Endodermal cell (in vitro differentiated cells): ENCODE data around the gene MGLL. TPM values are rescaled to one million over a fixed set of nuclear protein-coding genes. Genes with fewer than 3 reads are reported as not detected.

Source experiments
- DNase-seq: peaks from one replicate; pipeline ENCODE4 v3.0.0-alpha.2; 2017
- H3K27ac ChIP-seq: 2 replicates; pipeline ENCODE4 v1.5.1; 2013; ENCODE audit warnings: mild to moderate bottlenecking, low read depth, low read length, moderate library complexity
- H3K27me3 ChIP-seq: 2 replicates; pipeline ENCODE4 v1.6.1; 2013; ENCODE audit warnings: mild to moderate bottlenecking, low read length, moderate library complexity; ENCODE audit not compliant: insufficient read depth, control insufficient read depth, poor library complexity, severe bottlenecking
- H3K36me3 ChIP-seq: 2 replicates; pipeline ENCODE4 v1.7.0; 2013; ENCODE audit warnings: mild to moderate bottlenecking, low read length, moderate library complexity; ENCODE audit not compliant: control insufficient read depth, insufficient read depth
- H3K4me1 ChIP-seq: one replicate; pipeline ENCODE4 v1.7.0; 2013; ENCODE audit warnings: low read length; ENCODE audit not compliant: control insufficient read depth, insufficient read depth
- H3K4me3 ChIP-seq: 2 replicates; pipeline ENCODE4 v1.5.1; 2013; ENCODE audit warnings: mild to moderate bottlenecking, low read length, moderate library complexity
- H3K9ac ChIP-seq: 2 replicates; pipeline ENCODE4 v1.6.1; 2013; ENCODE audit warnings: mild to moderate bottlenecking, low read length, moderate library complexity; ENCODE audit not compliant: poor library complexity, severe bottlenecking; ENCODE audit errors: extremely low read depth
- H3K9me3 ChIP-seq: 2 replicates; pipeline ENCODE4 v1.6.1; 2013; ENCODE audit warnings: mild to moderate bottlenecking, low read length, moderate library complexity; ENCODE audit not compliant: control insufficient read depth
- H3K27ac Mint-ChIP-seq: 2 replicates; pipeline ENCODE4 v1.8.0; 2020; ENCODE audit warnings: mixed read lengths
- H3K27me3 Mint-ChIP-seq: 2 replicates; pipeline ENCODE4 v1.8.0; 2021; ENCODE audit warnings: mild to moderate bottlenecking, mixed read lengths; ENCODE audit not compliant: insufficient read depth
- H3K36me3 Mint-ChIP-seq: 2 replicates; pipeline ENCODE4 v1.8.0; 2020; ENCODE audit warnings: low read depth, mixed read lengths
- H3K4me1 Mint-ChIP-seq: 2 replicates; pipeline ENCODE4 v1.8.0; 2020; ENCODE audit warnings: mixed read lengths
- H3K4me3 Mint-ChIP-seq: 2 replicates; pipeline ENCODE4 v1.8.0; 2020; ENCODE audit warnings: mild to moderate bottlenecking, moderate library complexity, mixed read lengths
- H3K9me3 Mint-ChIP-seq: 2 replicates; pipeline ENCODE4 v1.8.0; 2020; ENCODE audit warnings: mild to moderate bottlenecking, mixed read lengths
- WGBS, 2 experiments: methylation state at CpG; one replicate each; pipeline versions ENCODE4 v1.1.5 to v1.1.7; 2013; ENCODE audit warnings: missing lambda C conversion rate in 2 of 2, mixed read lengths in 1 of 2; ENCODE audit not compliant: insufficient coverage in 1 of 2, insufficient read length in 1 of 2; 5-methylcytosine and 5-hydroxymethylcytosine counted together
- total RNA-seq, 2 donors: library from RNA; stranded (reverse); fragmentation: NEBNext Ultra II Directional in 1 of 2; extraction: Animal tissue kit (Norgen Biotek cat#: 25700) in 1 of 2; gene quantifications; 2 replicates in 1 of 2; 3 replicates in 1 of 2; pipeline ENCODE4 v1.2.1, GENCODE V29; 2021
- TF ChIP-seq, protein P1 (sequence below): fragments of 200-600 bp; sonication (generic); conservative IDR thresholded peaks from 2 replicates; pipeline ENCODE4 v1.5.0; 2021; ENCODE audit warnings: antibody characterized with exemption, mild to moderate bottlenecking

The MGLL gene
- total RNA-seq, 2 donors from 2014 or later = 0.22 TPM; not detected in 1

DNA sequence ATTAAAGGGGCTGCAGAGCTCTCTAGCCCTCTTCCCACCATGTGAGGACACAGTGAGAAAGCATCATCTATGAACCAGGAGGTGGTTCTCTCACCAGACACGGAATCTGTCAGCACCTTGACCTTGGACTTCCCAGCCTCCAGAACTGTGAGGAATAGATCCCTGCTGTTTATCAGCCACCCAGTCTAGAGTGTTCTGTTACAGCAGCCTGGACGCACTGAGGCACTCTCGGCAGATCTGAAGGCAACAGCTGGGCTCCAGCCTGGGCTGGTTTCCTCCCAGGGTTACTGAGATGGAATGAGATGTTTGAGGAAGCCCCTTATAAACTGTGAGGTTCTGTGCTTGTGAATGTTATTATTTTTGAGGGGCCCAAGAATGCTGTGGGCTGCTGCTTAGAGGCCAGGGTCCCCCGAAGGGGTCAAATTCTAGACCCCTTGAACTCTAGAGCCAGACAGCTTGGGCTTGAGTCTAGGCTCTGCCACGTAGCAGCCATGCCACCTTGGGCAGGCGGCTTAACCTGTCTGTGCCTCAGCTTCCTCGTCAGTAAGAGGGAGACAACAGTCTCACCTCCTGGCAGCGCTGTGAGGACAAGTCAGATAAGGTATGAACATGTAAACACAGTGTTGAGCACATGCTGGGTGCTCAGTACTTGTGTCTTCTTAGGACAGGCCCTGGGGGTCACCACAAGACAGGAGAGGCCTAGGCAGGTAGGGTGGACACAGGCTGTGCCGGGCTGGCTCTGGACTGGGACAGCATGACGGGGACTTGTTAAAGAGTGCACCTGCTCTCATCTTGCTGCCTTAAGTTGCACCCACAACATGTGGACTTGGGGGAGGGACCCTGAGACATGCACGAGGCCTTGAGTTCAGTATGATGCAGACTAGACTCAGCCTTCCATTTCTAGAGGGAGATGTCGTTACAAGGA is 49.2 kb downstream of the MGLL start:
- peaks cover 7% of the 10 kb centered on the region for H3K9me3 ChIP-seq
- no peaks in the 10 kb centered on the region for H3K36me3 ChIP-seq
- Mint-ChIP-seq H3K27me3 (peaks cover 11% of the 10 kb centered on the region), H3K4me3 (no peak overlapping the region), H3K36me3 (no peaks in the 10 kb centered on the region), H3K9me3 (peaks cover 12% of the 10 kb centered on the region), H3K27ac (no peak overlapping the region), H3K4me1 (no peaks in the 10 kb centered on the region)
- WGBS, 2 experiments = 87 to 91% methylated on average over 8 to 12 of the region's 12 CpGs
- H3K9ac ChIP-seq = no peak overlapping the region
- no peak overlapping the region for H3K27ac ChIP-seq
- no peak overlapping the region for H3K4me3 ChIP-seq
- DNase-seq = no peak
- H3K27me3 ChIP-seq = no peaks in the 10 kb centered on the region
- no peaks in the 10 kb centered on the region for H3K4me1 ChIP-seq
- TF ChIP-seq, protein P1, sequence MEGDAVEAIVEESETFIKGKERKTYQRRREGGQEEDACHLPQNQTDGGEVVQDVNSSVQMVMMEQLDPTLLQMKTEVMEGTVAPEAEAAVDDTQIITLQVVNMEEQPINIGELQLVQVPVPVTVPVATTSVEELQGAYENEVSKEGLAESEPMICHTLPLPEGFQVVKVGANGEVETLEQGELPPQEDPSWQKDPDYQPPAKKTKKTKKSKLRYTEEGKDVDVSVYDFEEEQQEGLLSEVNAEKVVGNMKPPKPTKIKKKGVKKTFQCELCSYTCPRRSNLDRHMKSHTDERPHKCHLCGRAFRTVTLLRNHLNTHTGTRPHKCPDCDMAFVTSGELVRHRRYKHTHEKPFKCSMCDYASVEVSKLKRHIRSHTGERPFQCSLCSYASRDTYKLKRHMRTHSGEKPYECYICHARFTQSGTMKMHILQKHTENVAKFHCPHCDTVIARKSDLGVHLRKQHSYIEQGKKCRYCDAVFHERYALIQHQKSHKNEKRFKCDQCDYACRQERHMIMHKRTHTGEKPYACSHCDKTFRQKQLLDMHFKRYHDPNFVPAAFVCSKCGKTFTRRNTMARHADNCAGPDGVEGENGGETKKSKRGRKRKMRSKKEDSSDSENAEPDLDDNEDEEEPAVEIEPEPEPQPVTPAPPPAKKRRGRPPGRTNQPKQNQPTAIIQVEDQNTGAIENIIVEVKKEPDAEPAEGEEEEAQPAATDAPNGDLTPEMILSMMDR = no peak

DNA sequence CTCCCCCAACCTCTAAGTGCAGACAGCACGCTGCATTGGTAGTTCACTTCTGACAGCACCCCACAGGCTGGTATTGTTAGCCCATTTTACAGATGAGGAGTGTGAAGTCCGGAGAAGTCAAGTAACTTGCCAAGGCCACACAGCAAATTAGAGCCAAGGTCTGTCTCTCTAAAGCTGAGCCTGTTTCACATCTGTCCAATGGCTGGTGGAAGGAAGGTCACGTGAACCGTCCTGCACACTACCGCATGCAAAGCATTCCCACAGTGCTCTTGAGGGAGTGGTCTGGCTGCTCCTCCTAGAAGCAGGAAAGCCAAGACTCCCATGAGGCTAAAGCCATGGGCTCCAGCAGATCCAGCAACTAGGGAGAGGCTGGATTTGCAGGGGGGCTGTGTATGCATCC is 50.0 kb downstream of the MGLL start:
- H3K4me3 ChIP-seq = no peak overlapping the region
- peaks cover 12% of the 10 kb centered on the region for H3K9me3 ChIP-seq
- H3K4me1 Mint-ChIP-seq = no peaks in the 10 kb centered on the region
- no peak overlapping the region for H3K9ac ChIP-seq
- H3K27ac Mint-ChIP-seq = no peak overlapping the region
- H3K4me1 ChIP-seq = no peaks in the 10 kb centered on the region
- H3K36me3 Mint-ChIP-seq = no peaks in the 10 kb centered on the region
- 92 to 100% methylated on average over 3 to 5 of the region's 5 CpGs for WGBS, 2 experiments
- no peaks in the 10 kb centered on the region for H3K27me3 ChIP-seq
- TF ChIP-seq, protein P1 = no peak
- H3K36me3 ChIP-seq = no peaks in the 10 kb centered on the region
- H3K4me3 Mint-ChIP-seq = no peak overlapping the region
- no peak overlapping the region for H3K27ac ChIP-seq
- DNase-seq = no peak
- H3K9me3 Mint-ChIP-seq = peaks cover 15% of the 10 kb centered on the region
- peaks cover 12% of the 10 kb centered on the region for H3K27me3 Mint-ChIP-seq

DNA sequence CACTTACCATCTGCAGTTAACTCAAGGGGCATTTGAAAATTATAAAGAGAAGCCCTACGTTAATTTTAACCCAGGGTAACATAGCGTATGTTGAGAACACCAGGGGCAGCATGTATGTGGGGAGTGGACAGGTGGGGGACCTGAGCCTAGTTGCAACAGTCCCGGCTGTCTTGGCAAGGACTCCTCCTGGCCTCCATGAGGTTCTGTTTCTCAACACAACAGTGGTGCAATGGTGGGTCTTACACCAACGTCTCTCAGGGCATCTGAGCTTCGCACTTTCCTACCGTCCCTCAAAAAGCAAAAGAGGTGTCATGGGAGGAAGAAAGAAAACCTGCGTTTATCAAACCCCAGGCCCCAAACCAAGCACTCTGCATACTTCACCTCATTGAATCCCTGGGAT is 50.6 kb downstream of the MGLL start:
- Histone ChIP-seq H3K27ac (no peak overlapping the region), H3K36me3 (no peaks in the 10 kb centered on the region), H3K9me3 (peaks cover 12% of the 10 kb centered on the region), H3K4me3 (no peak overlapping the region), H3K27me3 (no peaks in the 10 kb centered on the region), H3K4me1 (no peaks in the 10 kb centered on the region), H3K9ac (no peak overlapping the region)
- no peak overlapping the region for H3K27ac Mint-ChIP-seq
- WGBS, 2 experiments = 95 to 96% methylated on average over 5 to 7 of the region's 7 CpGs
- TF ChIP-seq, protein P1 = no peak
- H3K27me3 Mint-ChIP-seq = peaks cover 11% of the 10 kb centered on the region
- peaks cover 17% of the 10 kb centered on the region for H3K9me3 Mint-ChIP-seq
- no peak overlapping the region for H3K4me3 Mint-ChIP-seq
- no peaks in the 10 kb centered on the region for H3K4me1 Mint-ChIP-seq
- H3K36me3 Mint-ChIP-seq = no peaks in the 10 kb centered on the region
- DNase-seq = no peak
